Hematopoietic multipotent progenitor cell treated with erythropoietin and hydrocortisone succinate and interleukin-3 and kit ligand, for 17 days (in vitro differentiated cells): ENCODE data around the gene TAS2R39.

Experiments used
- DNase-seq: peaks from one replicate; pipeline ENCODE4 v3.0.0-alpha.2; 2015; ENCODE audit warnings: low spot score

Gene TAS2R39

DNA sequence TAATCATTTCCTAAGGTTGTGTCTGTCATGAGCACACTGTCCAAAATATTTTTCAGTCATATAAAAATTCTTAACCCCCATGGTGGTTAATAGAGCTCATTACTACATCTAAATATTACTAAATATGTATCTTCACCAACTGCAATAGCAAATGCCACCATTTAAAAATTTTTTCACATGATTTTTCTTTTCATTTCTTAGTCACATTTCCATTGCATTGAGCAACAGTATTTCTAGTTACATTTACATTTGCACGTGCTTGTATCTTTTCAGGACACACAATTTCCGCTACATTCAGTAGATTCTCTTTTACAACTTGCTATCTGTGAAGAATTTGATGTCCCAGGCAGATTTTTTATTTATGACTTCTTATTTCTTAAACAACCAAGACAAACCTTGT lies 33.5 kb downstream of the TAS2R39 start:
- no peak for DNase-seq

DNA sequence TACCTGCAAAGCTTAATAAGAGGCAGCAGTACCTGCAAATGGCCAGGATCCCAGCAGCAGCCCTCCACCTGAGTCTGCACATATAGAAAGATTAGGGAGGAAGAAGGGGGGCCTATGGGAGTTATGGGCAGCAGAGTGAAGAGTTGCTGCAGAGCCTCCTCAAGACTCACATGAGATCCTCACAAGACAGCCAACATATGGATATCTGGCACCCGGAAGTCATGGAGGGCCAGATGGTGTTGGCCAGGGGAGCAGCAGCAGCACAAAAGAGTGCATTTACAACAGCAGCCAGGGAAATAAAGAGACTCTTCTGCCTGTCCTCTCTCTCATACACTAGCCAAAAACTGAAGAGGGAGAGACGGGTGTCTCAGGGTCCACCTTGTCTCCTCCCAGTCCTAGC lies 34.6 kb downstream of the TAS2R39 start:
- no peak for DNase-seq

DNA sequence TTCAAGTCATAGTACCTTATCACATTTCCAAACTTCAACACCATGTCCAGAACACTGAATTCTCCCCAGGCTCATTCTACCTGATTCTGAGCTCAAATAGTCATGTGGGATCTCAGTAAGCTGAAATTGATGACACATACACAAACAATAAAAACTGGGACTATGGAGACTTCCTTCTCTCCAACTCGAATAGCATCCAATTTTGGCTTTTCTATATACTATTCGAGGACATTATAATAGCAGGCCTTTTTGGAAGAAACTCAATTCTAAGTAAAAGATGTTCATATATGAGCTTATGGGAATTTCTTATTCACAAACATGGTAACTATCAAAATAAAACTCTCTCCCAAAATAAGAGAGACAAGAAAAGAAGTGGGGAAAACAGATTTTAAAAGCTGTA lies 38.1 kb downstream of the TAS2R39 start:
- DNase-seq: no peak

DNA sequence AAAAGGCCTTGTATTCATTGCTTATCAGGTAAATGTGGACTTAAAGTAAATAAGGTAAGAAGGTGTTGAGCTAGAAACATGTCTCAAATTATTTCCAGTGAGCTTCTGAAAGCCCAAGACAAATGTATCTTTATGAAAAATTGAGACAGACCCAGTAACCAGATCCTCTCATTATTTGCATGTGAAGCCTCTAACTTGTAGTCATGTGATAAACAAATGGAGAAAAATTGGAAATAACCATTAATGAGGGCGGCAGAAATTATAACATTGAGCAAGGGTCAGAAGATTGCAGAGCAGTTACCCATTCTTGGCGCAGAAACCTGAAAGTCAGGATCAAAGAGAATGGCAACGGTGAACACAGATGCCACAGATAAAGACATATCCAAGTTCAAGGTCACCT lies 38.5 kb downstream of the TAS2R39 start, which contains the start of gene TAS2R40:
Gene TAS2R40, plus strand, starts transcription at position 301 of the 400 bp plus-strand sequence. Its CDS starts 42 bp downstream, at position 343.
- no peak for DNase-seq

DNA sequence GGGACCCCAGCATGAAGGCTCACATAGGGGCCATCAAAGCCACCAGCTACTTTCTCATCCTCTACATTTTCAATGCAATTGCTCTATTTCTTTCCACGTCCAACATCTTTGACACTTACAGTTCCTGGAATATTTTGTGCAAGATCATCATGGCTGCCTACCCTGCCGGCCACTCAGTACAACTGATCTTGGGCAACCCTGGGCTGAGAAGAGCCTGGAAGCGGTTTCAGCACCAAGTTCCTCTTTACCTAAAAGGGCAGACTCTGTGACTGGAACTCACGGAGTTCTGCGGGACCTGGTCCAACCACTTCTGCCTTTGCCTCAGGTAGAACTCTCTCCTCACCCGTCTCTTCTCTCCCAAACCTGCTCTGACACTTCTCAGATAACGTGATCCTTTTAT lies 39.6 kb downstream of the TAS2R39 start:
- DNase-seq: no peak

DNA sequence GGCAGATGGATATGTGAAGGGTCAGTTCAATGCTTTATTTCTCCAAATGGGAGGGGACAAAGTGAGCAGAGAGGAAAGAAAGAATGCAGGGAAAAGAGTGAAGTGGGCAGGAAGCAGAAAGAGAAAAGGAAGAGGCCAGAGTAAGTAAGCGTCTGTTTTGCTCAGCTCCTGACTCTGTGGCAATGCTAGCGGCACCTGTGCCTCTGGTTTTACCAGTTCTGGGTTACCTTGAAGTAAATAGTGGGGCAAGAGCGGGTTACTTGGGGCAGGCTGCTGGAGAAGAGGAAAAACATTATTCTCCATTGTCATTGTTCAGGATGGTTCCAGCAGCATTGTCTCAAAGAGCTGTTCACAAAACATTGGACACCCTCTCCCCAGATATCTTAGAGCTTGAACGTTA lies 40.6 kb downstream of the TAS2R39 start:
- DNase-seq: no peak

DNA sequence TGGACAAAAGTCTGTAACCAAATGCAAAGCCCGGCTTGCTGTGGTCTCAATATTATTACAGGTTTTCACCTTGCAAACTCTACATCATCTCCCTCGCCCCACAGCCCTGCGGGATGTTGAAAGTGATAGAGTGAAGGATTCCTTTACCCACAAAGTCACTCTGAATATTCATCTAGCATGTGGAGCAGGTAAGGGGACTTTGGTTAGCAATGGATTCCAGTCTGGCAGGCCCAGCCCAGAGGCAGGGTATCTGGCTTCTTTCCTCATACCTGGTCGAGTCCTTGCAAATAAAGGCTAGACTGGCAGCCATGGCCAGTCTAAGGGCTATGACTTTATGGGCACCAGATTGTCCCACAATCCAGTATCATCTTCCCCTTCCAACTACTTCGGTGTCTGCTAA lies 41.8 kb downstream of the TAS2R39 start:
- DNase-seq: no peak

DNA sequence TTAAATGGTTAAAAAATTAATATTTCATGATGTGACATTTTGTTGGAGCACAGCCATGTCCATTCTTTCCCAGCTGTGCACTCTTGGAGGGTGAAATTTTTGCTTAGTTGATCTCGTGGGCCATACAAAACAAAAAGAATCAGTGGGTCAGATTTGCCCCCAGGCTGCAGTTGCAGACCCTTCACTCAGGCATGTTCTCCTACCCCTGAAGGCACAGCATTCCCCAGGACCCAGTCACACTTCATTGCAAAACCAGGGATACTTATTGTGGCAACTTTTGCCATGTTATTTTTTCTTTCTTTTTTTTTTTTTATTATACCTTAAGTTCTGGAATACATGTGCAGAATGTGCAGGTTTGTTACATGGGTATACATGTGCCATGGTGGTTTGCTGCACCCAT lies 44.6 kb downstream of the TAS2R39 start:
- DNase-seq: no peak

DNA sequence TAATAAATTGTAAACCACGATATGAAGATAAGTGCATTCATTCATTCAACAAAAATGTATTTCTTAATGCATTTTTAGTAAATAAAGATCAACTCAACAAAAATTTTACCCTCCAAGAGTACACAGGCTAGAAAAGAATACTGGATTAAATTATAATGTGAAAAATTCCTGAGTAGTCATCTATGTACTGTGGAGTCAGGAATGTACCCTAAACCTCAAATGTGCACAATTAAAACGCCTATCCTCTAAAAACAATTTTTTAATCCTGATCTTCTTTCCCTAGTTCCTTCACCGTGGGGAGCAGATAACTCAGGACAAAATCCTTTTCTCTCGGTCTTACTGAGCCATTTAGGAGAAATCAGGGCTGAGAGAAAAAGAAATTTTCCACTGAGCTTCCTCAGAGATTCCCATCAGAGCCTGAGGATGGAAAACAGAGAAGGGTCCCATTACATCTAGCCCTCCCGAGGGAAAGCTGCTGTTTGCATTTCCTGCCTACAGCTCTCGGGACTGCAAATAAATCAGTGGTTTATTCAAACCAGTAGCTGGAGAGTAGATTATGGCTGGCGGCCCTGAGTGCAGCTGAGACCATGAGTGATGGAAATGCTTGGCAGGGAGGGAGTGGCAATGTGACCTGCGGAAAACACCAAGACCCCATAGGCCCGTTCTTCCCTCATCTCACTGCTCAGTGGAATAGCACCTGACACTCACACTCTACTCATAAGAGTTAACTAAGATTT lies 46.0 kb downstream of the TAS2R39 start:
- no peak for DNase-seq

DNA sequence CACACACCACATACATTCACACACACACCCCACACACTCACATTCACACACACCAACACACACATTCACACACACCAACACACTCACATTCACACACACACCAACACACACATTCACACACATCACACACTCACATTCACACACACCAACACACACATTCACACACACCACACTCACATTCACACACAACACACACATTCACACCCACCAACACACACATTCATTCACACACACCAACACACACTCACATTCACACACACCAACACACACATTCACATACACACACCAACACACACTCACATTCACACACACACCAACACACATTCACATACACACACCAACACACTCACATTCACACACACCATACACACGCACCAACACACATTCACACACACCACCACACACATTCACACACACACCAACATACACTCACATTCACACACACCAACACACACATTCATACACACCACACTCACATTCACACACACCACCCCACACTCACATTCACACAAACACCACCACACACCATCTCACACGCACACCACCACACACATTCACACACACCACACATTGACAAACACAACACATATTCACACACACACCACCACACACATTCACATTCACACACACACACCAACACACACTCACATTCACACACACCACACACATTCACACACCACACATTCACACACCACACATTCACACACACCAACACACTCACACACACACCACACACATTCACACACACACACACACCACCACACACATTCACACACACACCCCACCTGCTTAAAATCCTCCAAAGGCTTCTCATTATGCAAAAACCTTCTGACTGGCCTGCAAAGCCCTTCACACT lies 47.6 kb downstream of the TAS2R39 start:
- DNase-seq: no peak
